ENCODE measurements around the gene FOXP3.
A peak's percentile ranks its signal among the peaks of the same experiment; 100 is the strongest.

FOXP3 gene

GRCh38 chrX:49212861-49213260 lies 51.6 kb downstream of the FOXP3 start:
- no peak for DNase-seq

GRCh38 chrX:49212209-49212608 lies 52.3 kb downstream of the FOXP3 start:
- DNase-seq, result no peak

GRCh38 chrX:49211074-49211473 lies 53.4 kb downstream of the FOXP3 start:
- DNase-seq, result no peak

GRCh38 chrX:49210406-49210805 lies 54.1 kb downstream of the FOXP3 start:
- no peak for DNase-seq

- DNase-seq, result peak in 1 of 2 donors; percentile 8
Measured at GRCh38 chrX:49209434-49210251, 54.9 kb downstream of the FOXP3 start.

GRCh38 chrX:49208399-49208798 lies 56.1 kb downstream of the FOXP3 start:
- DNase-seq, result no peak

GRCh38 chrX:49206543-49206942 lies 58.0 kb downstream of the FOXP3 start:
- no peak for DNase-seq

- no peak for DNase-seq
Measured at GRCh38 chrX:49205443-49205842, 59.1 kb downstream of the FOXP3 start.

GRCh38 chrX:49204709-49205108 lies 59.8 kb downstream of the FOXP3 start:
- no peak for DNase-seq

- no peak for DNase-seq
Measured at GRCh38 chrX:49204017-49204416, 60.5 kb downstream of the FOXP3 start.

GRCh38 chrX:49203536-49203935 lies 61.0 kb downstream of the FOXP3 start:
- no peak for DNase-seq

- DNase-seq, result no peak
Measured at GRCh38 chrX:49202022-49202421, 62.5 kb downstream of the FOXP3 start.

Data from CD4-positive, alpha-beta T cell treated with Interleukin-1 beta for 1 hour (primary cell).